Measurements from ENCODE around the gene ANKS1B.
"Not testable (repeated sequence)": the region's sequence is repeated elsewhere in the genome, so short reads cannot be mapped to it uniquely, and the experiment has no call there.

- TF ChIP-seq CTCF (IDR thresholded peaks at IDR 0.05); SIN3A (IDR thresholded peaks at IDR 0.05; ENCODE audit: borderline replicate concordance, insufficient read depth, low read depth, low read length); POLR2AphosphoS5 (IDR thresholded peaks at IDR 0.05; ENCODE audit: low read depth, low read length); REST (IDR thresholded peaks at IDR 0.05; ENCODE audit: insufficient read depth in 1 of 2, low read depth in 2 of 2, low read length in 1 of 2): not testable (repeated sequence)
Observed at GRCh38 chr12:98755855-98756254, 1228.9 kb downstream of the ANKS1B start.
